HG02943 (cell line): ENCODE results near the gene GPN1.
"Not testable (repeated sequence)": the region's sequence is repeated elsewhere in the genome, so short reads cannot be mapped to it uniquely, and the experiment has no call there.

Experiments used
- ATAC-seq: cut with Tn5 transposase; IDR thresholded peaks from one replicate; pipeline ENCODE4 v1.9.1; 2021; ENCODE audit warnings: mild to moderate bottlenecking, low read depth, moderate library complexity; ENCODE audit not compliant: unreplicated experiment

Gene GPN1

DNA sequence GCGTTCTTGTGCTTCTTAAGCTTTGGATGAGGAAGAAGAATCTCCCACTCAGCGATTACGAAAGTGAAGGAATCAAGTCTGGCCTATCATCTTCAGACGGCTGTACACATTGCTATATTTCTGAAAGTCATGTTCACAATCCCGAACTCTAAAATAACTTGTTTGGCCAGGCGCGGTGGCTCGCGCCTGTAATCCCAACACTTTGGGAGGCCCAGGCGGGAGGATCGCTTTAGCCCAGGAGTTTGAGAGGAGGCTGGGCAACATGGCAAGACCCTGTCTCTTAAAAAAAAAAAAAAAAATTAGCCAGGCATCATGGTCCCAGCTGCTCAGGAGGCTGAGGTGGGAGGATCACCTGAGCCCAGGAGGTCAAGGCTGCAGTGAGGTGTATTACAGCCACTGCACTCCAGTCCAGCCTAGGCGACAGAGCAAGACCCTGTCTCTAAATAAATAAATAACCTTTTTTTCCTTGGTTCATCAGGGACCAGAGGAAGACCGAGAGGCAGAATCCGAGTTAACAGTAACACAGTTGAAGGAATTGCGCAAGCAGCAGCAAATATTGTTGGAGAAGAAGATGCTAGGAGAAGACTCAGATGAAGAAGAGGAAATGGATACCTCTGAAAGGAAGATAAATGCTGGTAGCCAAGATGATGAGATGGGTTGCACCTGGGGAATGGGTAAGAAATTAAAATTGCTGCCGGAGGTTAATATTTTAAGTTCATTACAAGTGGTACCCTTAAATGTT, 35.9 kb downstream of the GPN1 start:
- no peak for ATAC-seq

DNA sequence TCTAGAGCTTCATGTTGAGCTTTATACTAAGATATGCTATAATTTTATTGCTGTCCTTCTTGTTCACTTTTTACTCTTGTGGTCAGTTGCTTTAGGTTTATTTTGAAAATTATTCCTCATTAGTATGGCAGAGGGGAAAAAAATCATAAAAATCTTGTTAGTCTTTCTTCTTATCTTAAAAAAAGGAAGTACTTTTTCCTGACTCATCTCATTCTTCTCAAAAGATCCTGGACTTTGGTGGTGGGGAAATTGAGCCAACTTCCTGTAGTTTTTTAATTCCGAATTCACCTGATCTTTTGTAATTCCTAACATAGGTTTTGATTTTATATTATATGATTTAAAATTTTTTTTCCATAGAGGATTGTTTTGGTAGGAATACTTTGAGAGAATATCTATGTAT, 38.6 kb downstream of the GPN1 start:
- no peak for ATAC-seq

DNA sequence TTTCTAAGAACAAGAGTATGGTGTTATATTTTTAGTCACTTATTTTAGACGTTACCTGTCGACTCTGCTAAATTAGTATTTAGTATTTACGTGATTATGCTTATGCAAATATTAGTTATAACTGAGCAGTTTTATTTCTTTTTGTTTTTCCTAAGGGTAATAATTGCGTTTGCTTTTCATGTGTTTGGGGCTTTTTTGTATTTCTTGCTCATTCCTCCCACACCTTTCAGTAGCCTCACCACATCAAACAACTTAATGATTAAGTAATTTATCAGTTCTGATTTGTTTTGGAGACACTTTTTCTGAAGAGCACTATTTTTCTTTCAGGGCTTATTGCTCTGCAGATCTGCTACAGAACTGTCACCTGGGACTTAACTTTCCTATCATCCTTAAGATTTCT, 42.4 kb downstream of the GPN1 start:
- no peak for ATAC-seq

DNA sequence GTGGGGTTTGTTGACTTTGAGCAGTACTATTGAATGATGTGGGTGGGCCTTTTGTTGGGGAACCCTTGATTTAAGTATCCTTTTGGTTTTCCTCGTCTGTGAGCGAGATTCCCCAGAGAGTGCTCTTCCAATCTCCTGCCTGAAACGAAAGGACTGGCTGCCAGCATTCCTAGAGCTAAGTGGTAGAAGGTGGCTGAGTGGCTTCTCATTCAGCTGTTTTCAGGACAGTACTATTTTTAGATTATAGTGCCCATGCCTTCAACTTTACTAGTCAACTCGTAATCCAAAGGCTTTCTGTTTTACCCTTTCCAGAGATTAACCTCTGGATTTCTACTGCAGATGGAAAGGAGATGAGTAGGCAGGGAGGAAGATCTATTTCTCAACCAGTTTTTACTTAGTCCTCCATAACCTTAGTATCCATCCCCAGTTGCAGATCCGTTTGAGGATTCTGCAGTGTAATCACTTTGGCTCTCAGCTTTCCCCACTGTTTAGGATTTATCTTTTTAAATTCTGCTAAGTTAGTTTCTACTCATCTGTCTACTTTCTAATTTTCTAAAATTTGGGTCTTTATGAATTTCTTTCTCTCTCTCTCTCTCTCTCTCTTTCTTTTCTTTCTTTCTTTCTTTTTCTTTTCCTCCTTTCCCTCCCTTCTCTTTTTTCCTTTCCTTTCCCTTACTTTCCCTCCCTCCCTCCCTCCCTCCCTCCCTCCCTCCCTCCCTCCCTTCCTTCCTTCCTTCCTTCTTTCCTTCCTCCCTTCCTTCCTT, 44.1 kb downstream of the GPN1 start:
- no peak for ATAC-seq

DNA sequence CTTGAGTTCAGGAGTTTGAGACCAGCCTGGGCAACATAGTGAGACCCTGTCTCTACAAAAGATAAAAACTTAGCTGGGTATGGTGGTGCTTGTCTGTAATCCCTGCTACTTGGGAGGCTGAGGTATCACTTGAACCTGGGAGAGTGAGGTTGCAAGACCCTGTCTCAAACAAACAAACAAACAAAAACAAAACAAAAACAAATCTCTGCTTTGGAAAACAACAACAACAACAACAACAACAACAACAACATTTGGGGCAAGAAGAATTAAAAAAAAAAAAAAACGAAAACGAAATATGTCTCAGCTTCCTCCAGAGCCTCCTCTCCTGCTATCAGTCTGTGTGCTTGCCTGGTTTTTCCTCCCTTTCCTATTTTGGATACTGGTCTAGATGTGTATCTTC, 51.7 kb downstream of the GPN1 start:
- ATAC-seq: no peak

DNA sequence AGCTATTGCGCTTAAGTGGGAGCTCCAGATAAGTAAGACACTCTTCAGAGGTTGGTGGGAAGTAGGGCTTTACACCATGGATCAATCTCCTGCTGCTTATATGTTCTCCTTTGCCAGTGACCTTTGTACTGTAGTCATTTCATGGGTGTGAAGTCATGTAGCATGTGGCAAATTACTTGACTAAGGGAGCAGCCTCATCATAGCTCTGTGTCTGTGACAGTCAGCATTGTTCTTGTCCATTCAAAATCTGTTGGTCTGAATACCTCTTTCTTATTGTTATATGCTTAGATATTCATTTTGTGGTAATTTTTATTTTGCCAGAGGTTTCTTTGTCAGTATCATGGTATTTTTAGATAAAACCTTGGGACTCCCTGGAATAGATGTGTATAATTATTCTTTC, 53.0 kb downstream of the GPN1 start:
- ATAC-seq: no peak

DNA sequence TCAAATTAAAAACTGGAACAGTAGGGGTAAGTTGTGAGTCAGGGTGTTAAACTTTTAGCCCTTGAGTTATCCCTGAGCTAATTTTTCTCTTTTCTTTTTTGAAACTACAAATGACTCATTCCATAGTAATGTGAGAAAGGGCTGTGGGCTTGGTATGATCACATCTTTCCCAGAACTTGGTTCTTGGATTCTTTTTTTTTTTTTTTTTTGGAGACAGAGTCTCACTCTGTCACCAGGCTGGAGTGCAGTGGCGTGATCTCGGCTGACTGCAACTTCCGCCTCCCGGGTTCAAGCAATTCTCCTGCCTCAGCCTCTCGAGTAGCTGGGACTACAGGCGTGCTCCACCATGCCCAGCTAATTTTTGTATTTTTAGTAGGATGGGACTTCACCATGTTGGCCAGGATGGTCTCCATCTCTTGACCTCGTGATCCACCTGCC, 53.5 kb downstream of the GPN1 start:
- ATAC-seq: not testable (repeated sequence)

DNA sequence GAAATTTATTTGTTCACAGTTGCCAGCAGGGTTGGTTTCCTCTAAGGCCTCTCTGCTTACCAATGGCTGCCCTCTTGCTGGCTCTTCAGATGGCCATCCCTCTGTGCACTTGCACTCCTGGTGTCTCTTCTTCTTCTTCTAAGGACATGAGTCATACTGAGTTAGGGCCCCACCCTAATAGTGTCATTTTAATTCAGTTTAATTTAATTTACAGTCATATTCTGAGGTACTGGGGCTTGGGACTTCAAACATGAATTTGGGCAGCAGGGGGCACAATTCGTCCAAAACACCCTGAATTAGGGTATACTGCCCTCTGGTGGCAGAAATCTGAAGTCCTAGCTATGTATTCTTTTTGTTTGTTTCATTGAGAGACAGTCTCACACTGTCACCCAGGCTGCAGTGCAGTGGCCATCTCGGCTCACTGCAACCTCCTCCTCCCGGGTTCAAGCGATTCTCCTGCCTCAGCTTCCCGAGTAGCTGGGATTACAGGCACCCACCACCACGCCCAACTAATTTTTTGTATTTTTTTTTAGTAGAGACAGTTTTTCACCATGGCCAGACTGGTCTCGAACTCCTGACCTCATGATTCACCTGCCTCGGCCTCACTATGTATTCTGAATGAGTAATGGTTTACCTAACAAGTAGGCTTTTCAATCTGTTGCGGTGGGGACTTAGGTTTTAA, 54.7 kb downstream of the GPN1 start:
- no peak for ATAC-seq

DNA sequence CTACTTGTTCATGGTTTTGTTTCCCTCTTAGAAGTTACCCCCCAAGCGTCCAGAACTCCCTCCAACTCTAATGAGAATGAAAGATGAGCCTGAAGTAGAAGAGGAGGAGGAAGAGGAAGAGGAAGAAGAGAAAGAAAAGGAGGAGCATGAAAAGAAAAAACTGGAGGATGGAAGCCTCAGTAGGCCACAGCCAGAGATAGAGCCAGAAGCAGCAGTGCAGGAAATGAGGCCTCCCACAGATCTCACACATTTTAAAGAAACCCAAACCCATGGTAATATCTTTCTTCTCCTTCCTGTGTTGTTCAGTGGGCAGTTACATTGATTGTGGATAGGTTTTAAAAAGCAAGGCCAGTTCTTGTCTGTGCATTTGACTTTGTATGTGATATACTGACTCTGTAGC, 56.2 kb downstream of the GPN1 start:
- ATAC-seq: not testable (repeated sequence)

DNA sequence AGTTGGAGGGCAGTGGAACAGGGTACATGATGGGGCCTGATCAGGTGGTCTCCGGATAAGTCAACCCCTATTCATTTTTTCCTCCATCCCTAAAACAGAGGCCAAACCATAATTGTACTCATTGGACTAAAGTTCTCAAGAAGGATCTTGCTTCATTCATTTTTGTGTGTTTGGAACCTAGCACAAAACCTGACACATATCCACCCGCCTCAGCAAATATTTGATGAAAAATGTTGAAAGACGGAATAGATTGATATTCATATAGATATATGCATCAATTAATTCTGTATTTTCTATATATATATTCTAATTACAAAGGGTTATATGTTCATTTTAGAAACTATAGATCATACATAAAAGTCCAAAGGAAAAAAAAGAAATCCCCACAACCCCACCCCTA, 56.7 kb downstream of the GPN1 start:
- ATAC-seq: no peak

DNA sequence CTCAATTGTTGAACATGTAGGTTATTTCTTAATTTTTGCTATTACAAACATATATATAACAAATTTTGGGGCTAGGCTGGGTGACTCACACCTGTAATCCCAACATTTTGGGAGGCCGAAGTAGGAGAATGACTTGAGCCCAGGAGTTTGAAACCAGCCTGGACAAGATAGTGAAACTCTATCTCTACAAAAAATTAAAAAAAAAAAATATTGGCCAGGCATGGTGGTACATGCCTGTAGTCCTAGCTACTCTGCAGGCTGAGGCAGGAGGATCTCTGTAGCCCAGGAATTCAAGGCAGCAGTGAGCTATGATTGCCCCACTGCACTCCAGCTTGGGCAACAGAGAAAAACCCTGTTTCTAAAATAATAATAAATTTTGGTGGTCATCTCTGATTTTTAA, 58.4 kb downstream of the GPN1 start:
- no peak for ATAC-seq

DNA sequence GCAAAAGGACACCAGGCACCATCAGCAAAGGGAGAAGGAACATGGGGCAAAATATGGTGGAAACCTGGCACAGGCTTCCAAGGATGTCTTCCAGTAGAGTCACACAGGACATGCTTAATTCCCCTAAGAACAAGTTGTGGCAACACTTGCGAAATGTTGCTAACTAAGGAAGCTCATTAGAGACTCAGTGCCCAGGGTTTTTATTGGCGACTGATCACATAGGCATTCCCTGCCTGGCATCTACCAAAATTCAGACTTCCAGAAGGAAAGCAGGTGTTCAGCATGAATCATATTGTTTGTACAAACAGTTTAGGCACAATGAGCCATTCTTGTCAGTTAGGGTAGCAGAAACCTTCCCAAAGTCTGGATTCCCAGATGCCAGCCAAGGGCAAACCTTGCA, 60.6 kb downstream of the GPN1 start:
- ATAC-seq: no peak

DNA sequence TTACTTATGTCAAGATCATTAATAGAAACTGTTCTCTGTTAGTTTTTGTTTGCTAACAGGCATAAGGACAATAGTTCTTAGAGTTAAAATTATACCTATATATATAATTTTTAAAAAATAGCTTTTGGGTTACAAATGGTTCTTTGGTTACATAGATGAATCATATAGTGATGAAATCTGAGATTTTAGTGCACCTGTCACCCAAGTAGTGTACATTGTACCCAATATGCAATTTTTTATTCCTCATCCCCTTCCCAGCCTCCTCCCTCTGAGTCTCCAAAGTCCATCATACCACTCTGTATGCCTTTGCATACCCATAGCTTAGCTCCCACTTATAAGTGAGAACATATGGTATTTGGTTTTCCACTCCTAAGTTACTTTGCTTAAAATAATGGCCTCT, 61.2 kb downstream of the GPN1 start:
- ATAC-seq: no peak

DNA sequence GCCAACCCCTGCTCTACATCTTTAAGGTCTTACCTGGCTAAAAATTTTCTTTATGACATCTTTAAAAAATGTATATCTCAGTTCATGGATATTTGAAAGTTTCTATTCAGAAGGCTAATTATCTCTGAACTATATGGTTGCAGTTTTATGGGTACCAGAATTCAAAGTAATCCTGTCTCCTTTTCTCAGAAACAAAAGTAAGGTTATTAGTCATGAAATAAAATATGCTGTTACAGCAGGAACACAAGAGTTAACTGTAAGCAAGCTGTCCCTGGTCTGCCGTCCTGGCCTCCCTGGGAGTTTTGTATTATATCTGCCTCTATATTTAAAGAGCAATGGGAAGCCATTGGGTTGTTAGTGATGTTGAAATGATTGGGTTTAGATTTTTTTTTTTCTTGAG, 68.8 kb downstream of the GPN1 start:
- no peak for ATAC-seq
